IMR-90 (cell line): ENCODE data around the gene S100A1. TPM values are rescaled to one million over a fixed set of nuclear protein-coding genes. Genes with fewer than 3 reads are reported as not detected.
A peak's percentile ranks its signal among the peaks of the same experiment; 100 is the strongest.

Source experiments
- ATAC-seq: fragments of 200-7000 bp; cut with Tn5 transposase; 2 replicates; pipeline ENCODE4 v1.9.1; 2020; ENCODE audit warnings: low read depth, mild to moderate bottlenecking, moderate library complexity
- BruUV-seq: library from RNA; stranded (reverse); fragments of 400-500 nt; replicated peaks from 2 replicates; lab custom pipeline; 2021; lab: Mats Ljungman, UMichigan
- CTCF ChIA-PET: fragments of 300-600 bp; formaldehyde crosslinking; extraction: SDS; loops from one replicate; lab custom pipeline; 2021; ENCODE audit warnings: antibody characterized with exemption; lab: Yijun Ruan, JAX
- POLR2A ChIA-PET: fragments of 300-600 bp; sonication (Branson Sonifier 250); formaldehyde crosslinking; loops from one replicate; lab custom pipeline; 2022; ENCODE audit warnings: antibody characterized with exemption; ENCODE audit not compliant: unreplicated experiment; lab: Charles Lee
- DNase-seq: peaks from one replicate; pipeline ENCODE4 v3.0.0; 2013
- H2AFZ ChIP-seq: replicated peaks from 2 replicates; pipeline ENCODE3; 2013; ENCODE audit warnings: low read length, mild to moderate bottlenecking; ENCODE audit not compliant: poor library complexity
- H2AK5ac ChIP-seq: 2 replicates; pipeline ENCODE4 v1.6.1; 2013; ENCODE audit warnings: low read depth, low read length, inconsistent platforms
- H2AK9ac ChIP-seq: replicated peaks from 2 replicates; pipeline ENCODE3; 2013; ENCODE audit warnings: mild to moderate bottlenecking, low read depth, low read length, moderate library complexity; ENCODE audit not compliant: poor library complexity
- H2BK120ac ChIP-seq: 2 replicates; pipeline ENCODE4 v1.6.1; 2013; ENCODE audit warnings: low read depth, low read length, inconsistent platforms
- H2BK15ac ChIP-seq: 3 replicates; pipeline ENCODE4 v1.6.1; 2013; ENCODE audit warnings: low read depth, low read length, inconsistent platforms
- H2BK20ac ChIP-seq: 2 replicates; pipeline ENCODE4 v1.6.1; 2013; ENCODE audit warnings: low read depth, mild to moderate bottlenecking, inconsistent platforms, low read length, moderate library complexity
- H2BK5ac ChIP-seq: 2 replicates; pipeline ENCODE4 v1.6.1; 2013; ENCODE audit warnings: mild to moderate bottlenecking, low read depth, low read length, inconsistent platforms; ENCODE audit not compliant: poor library complexity, severe bottlenecking
- H3K14ac ChIP-seq: replicated peaks from 2 replicates; pipeline ENCODE4 v1.6.1; 2013; ENCODE audit warnings: low read depth, low read length, inconsistent platforms
- H3K18ac ChIP-seq: 2 replicates; pipeline ENCODE4 v1.6.1; 2013; ENCODE audit warnings: low read depth, low read length, control low read depth
- H3K23ac ChIP-seq: 2 replicates; pipeline ENCODE4 v1.6.1; 2013; ENCODE audit warnings: low read depth, low read length, inconsistent platforms
- H3K27ac ChIP-seq: 2 replicates; pipeline ENCODE4 v1.5.1; 2013; ENCODE audit warnings: mild to moderate bottlenecking, control low read depth, low read length; ENCODE audit not compliant: insufficient read depth
- H3K27me3 ChIP-seq: 2 replicates; pipeline ENCODE4 v1.6.1; 2013; ENCODE audit warnings: low read length; ENCODE audit not compliant: control insufficient read depth, insufficient read depth
- H3K36me3 ChIP-seq: 2 replicates; pipeline ENCODE4 v1.6.1; 2013; ENCODE audit warnings: low read length, mixed read lengths; ENCODE audit not compliant: control insufficient read depth, insufficient read depth
- H3K4ac ChIP-seq: 2 replicates; pipeline ENCODE4 v1.6.1; 2013; ENCODE audit warnings: low read depth, low read length, inconsistent platforms
- H3K4me1 ChIP-seq: 2 replicates; pipeline ENCODE4 v1.6.1; 2013; ENCODE audit warnings: low read length, mixed read lengths; ENCODE audit not compliant: control insufficient read depth, insufficient read depth
- H3K4me2 ChIP-seq: 2 replicates; pipeline ENCODE4 v1.6.1; 2013; ENCODE audit warnings: low read depth, mild to moderate bottlenecking, control low read depth, low read length, moderate library complexity
- H3K4me3 ChIP-seq: 2 replicates; pipeline ENCODE4 v1.5.1; 2013; ENCODE audit warnings: low read depth, mild to moderate bottlenecking, control low read depth, low read length, moderate library complexity; ENCODE audit not compliant: insufficient read depth
- H3K56ac ChIP-seq: 2 replicates; pipeline ENCODE4 v1.6.1; 2013; ENCODE audit warnings: low read length, inconsistent platforms; ENCODE audit not compliant: insufficient read depth; ENCODE audit errors: extremely low read depth
- H3K79me1 ChIP-seq, 2 experiments: 2 replicates each; pipeline ENCODE4 v1.6.1; 2013; ENCODE audit warnings: low read length in 2 of 2, inconsistent platforms in 1 of 2, low read depth in 1 of 2
- H3K9ac ChIP-seq: 2 replicates; pipeline ENCODE4 v1.6.1; 2013; ENCODE audit warnings: low read depth, low read length, control low read depth
- H3K9me1 ChIP-seq: 2 replicates; pipeline ENCODE4 v1.6.1; 2013; ENCODE audit warnings: low read length, inconsistent platforms; ENCODE audit not compliant: insufficient read depth
- H3K9me3 ChIP-seq: 2 replicates; pipeline ENCODE4 v1.6.1; 2013; ENCODE audit warnings: low read length; ENCODE audit not compliant: control insufficient read depth, insufficient read depth
- H4K20me1 ChIP-seq: 2 replicates; pipeline ENCODE4 v1.6.1; 2013; ENCODE audit warnings: low read length, inconsistent platforms; ENCODE audit not compliant: insufficient read depth
- H4K5ac ChIP-seq: 2 replicates; pipeline ENCODE4 v1.6.1; 2013; ENCODE audit warnings: mild to moderate bottlenecking, low read depth, low read length, control low read depth
- H4K8ac ChIP-seq, 2 experiments: 2 replicates each; pipeline ENCODE4 v1.6.1; 2013; ENCODE audit warnings: low read depth in 2 of 2, low read length in 2 of 2, control low read depth in 1 of 2, inconsistent platforms in 1 of 2
- H4K91ac ChIP-seq: 2 replicates; pipeline ENCODE4 v1.6.1; 2013; ENCODE audit warnings: low read depth, low read length, inconsistent platforms; ENCODE audit not compliant: insufficient read depth
- BHLHE40 ChIP-seq: fragments of 150-350 bp; IDR thresholded peaks from 2 replicates; pipeline ENCODE4 v1.6.1; 2016; ENCODE audit warnings: mild to moderate bottlenecking, low read depth, low read length
- CHD1 ChIP-seq: IDR thresholded peaks from 2 replicates; pipeline ENCODE4 v1.6.1; 2012; ENCODE audit warnings: low read depth, low read length, improper control_type of control experiment
- CTCF ChIP-seq: conservative IDR thresholded peaks from 2 replicates; pipeline ENCODE4 v1.5.1; 2012; ENCODE audit warnings: mild to moderate bottlenecking, low read depth, low read length, improper control_type of control experiment
- FOS ChIP-seq: fragments of 150-350 bp; IDR thresholded peaks from 2 replicates; pipeline ENCODE4 v1.6.1; 2016; ENCODE audit warnings: low read depth, low read length
- MAFK ChIP-seq: IDR thresholded peaks from 2 replicates; pipeline ENCODE4 v1.6.1; 2012; ENCODE audit warnings: low read depth, low read length, improper control_type of control experiment
- MAZ ChIP-seq: IDR thresholded peaks from 2 replicates; pipeline ENCODE4 v1.6.1; 2012; ENCODE audit warnings: low read depth, mild to moderate bottlenecking, low read length, improper control_type of control experiment, moderate library complexity, borderline replicate concordance
- MXI1 ChIP-seq: IDR thresholded peaks from 2 replicates; pipeline ENCODE4 v1.6.1; 2012; ENCODE audit warnings: low read depth, mild to moderate bottlenecking, low read length, moderate library complexity, borderline replicate concordance
- NFE2L2 ChIP-seq: fragments of 150-350 bp; IDR thresholded peaks from 2 replicates; pipeline ENCODE4 v1.6.1; 2016; ENCODE audit warnings: low read depth, mild to moderate bottlenecking, low read length
- POLR2A ChIP-seq: IDR thresholded peaks from 2 replicates; pipeline ENCODE4 v1.6.1; 2012; ENCODE audit warnings: mild to moderate bottlenecking, low read depth, low read length
- RAD21 ChIP-seq: IDR thresholded peaks from 2 replicates; pipeline ENCODE4 v1.6.1; 2012; ENCODE audit warnings: low read length, improper control_type of control experiment
- RCOR1 ChIP-seq: IDR thresholded peaks from 2 replicates; pipeline ENCODE4 v1.6.1; 2012; ENCODE audit warnings: mild to moderate bottlenecking, low read length, improper control_type of control experiment; ENCODE audit not compliant: insufficient replicate concordance
- RFX5 ChIP-seq: IDR thresholded peaks from 2 replicates; pipeline ENCODE4 v1.8.0; 2012; ENCODE audit warnings: low read depth, mild to moderate bottlenecking, low read length, moderate library complexity
- USF2 ChIP-seq: fragments of 150-350 bp; IDR thresholded peaks from 2 replicates; pipeline ENCODE4 v1.6.1; 2017; ENCODE audit warnings: mild to moderate bottlenecking, antibody characterized with exemption, low read length, low read depth
- WGBS, 2 experiments: methylation state at CpG; one replicate each; pipeline versions ENCODE4 v1.1.5 to v1.1.7; 2013; ENCODE audit warnings: missing lambda C conversion rate in 2 of 2; ENCODE audit not compliant: insufficient read length in 1 of 2; ENCODE audit errors: extremely low coverage in 2 of 2; 5-methylcytosine and 5-hydroxymethylcytosine counted together
- dilution Hi-C: fragments of 300-500 bp; cut with HindIII; formaldehyde crosslinking; loops from one replicate; pipeline ENCODE4 v1.14.3; 2018; ENCODE audit warnings: low sequenced_read_pairs; ENCODE audit not compliant: unreplicated experiment
- in situ Hi-C: fragments of 300-500 bp; cut with MboI; formaldehyde crosslinking; loops from 3 replicates; pipeline ENCODE4 v1.14.3; 2019; ENCODE audit warnings: low sequenced_read_pairs, inconsistent platforms, mixed read lengths
- intact Hi-C: fragments of 100-400 bp; cut with micrococcal nuclease; formaldehyde crosslinking; loops from 2 replicates; pipeline ENCODE4 v1.10.0; 2022
- polyA plus RNA-seq, 3 experiments: library from polyadenylated mRNA; depleted of rRNA; stranded (reverse); fragments of >200 nt; gene quantifications; 2 replicates each; pipeline ENCODE4 v1.2.3, GENCODE V29; 2012; ENCODE audit warnings: low replicate concordance in 1 of 3
- total RNA-seq: library from RNA; depleted of rRNA; stranded (reverse); fragments of >200 nt; gene quantifications from 2 replicates; pipeline ENCODE4 v1.2.3, GENCODE V29; 2012

S100A1 gene
- total and polyA plus RNA-seq, 2 of the 4 experiments (the other 2 are of a cell fraction): 0.18 to 0.29 TPM

- WGBS, 2 experiments: 22% methylated on average over 10 of the region's 19 CpGs; no CpG with 5 or more reads in 1 of the 2 experiments
- Histone ChIP-seq H4K20me1 (peaks cover 11% of the 10 kb centered on the region; the same call in 1 of the 2 replicates), H2AK5ac (peak overlapping the region; percentile 97), H3K14ac (peak overlapping the region; percentile 86), H3K27me3 (no peaks in the 10 kb centered on the region), H2BK20ac (peak overlapping the region; percentile 69; the same call in 1 of the 2 replicates), H3K9ac (peak overlapping the region; percentile 80), H3K9me3 (no peaks in the 10 kb centered on the region), H3K4me3 (peak overlapping the region; percentile 43), H2BK120ac (peak overlapping the region; percentile 72), H3K27ac (peak overlapping the region; percentile 85), H3K79me1 (peaks cover 15 to 67% of the 10 kb centered on the region in 2 experiments), H2AK9ac (peak overlapping the region; percentile 97), H3K56ac (peak overlapping the region; percentile 74), H2BK5ac (peak overlapping the region; percentile 91), H3K36me3 (peaks cover 22% of the 10 kb centered on the region), H4K5ac (peak overlapping the region; percentile 91), H3K23ac (peak overlapping the region; percentile 78), H2AFZ (peak overlapping the region; percentile 78), H4K8ac (peak overlapping the region; percentile 26 to 90), H3K18ac (peak overlapping the region; percentile 35), H3K4me2 (peak overlapping the region; percentile 92), H4K91ac (peak overlapping the region; percentile 81), H3K4ac (peak overlapping the region; percentile 92), H3K9me1 (peaks cover 17% of the 10 kb centered on the region), H2BK15ac (peak overlapping the region; percentile 53; the same call in 1 of the 3 replicates), H3K4me1 (peaks cover 42% of the 10 kb centered on the region)
- intact Hi-C loops: no loop called here
- in situ Hi-C loops: no loop called here
- BruUV-seq: no TSS peak
- peak; percentile 79 for TF ChIP-seq FOS
- TF ChIP-seq RAD21: no peak
- TF ChIP-seq POLR2A: peak; percentile 77
- TF ChIP-seq RCOR1: peak; percentile 11
- no peak for TF ChIP-seq MAFK
- TF ChIP-seq CTCF: no peak
- TF ChIP-seq RFX5: no peak
- no peak for TF ChIP-seq NFE2L2
- peak; percentile 66 for TF ChIP-seq MAZ
- TF ChIP-seq BHLHE40: peak; percentile 55
- no peak for TF ChIP-seq USF2
- no peak for TF ChIP-seq CHD1
- no peak for TF ChIP-seq MXI1
- ChIA-PET POLR2A (interaction anchor here (0.5 to 1.3 kb wide), 3 partner anchors 19 to 39 kb away, joined by 3 to 5 read pairs (median 5); partner anchors contain the start of gene S100A13), CTCF (interaction anchor here (1.2 kb wide), 1 partner anchor 98 kb away, joined by 3 read pairs; no protein-coding TSS in a partner anchor)
- peak; percentile 65 for ATAC-seq
- dilution Hi-C loops: no loop called here
- peak; percentile 95 for DNase-seq
Observed at GRCh38 chr1:153608742-153609584, 19.3 kb upstream of the S100A1 start.
